Epidermal melanocyte (primary cell): ENCODE measurements around the gene WDR19.
"Not testable (repeated sequence)": the region's sequence is repeated elsewhere in the genome, so short reads cannot be mapped to it uniquely, and the experiment has no call there.

ENCODE experiments used
- DNase-seq: peaks from one replicate; pipeline ENCODE4 v3.0.0; 2011; ENCODE audit warnings: low spot score; ENCODE audit not compliant: insufficient read length

The WDR19 gene

DNA sequence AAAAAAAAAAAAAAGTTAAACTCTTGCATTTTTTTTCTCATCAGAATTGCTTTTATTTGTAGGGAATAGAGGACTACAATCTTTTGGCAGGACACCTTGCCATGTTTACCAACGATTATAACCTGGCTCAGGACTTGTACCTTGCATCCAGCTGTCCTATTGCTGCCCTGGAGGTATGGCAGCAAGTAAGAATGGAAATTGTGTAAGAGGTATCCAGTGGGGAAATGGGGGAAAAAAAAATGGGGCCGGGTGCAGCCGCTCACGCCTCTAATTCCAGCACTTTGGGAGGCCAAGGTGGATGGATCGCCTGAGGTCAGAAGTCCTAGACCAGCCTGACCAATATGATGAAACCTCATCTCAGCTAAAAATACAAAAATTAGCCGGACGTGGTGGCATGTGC, 49.8 kb downstream of the WDR19 start:
- no peak for DNase-seq

DNA sequence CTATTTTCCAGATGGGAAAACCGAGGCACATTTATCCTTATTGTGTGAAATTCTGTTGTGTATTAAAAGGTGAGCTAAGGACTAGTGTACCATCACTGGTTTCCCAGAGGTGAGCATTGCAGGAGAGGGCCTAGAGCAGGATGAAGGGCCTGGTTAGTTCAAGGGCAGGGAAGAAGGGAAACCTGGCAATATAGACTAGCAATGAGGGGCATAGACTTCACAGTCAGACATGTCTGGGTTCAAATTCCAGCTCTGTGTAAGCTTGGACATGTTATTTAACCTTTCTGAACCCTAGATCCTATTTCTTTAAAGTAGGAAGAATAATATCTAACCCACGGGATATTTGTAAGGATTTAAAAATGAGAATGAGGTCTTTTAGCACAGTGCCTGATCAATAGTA, 50.8 kb downstream of the WDR19 start:
- DNase-seq: no peak

DNA sequence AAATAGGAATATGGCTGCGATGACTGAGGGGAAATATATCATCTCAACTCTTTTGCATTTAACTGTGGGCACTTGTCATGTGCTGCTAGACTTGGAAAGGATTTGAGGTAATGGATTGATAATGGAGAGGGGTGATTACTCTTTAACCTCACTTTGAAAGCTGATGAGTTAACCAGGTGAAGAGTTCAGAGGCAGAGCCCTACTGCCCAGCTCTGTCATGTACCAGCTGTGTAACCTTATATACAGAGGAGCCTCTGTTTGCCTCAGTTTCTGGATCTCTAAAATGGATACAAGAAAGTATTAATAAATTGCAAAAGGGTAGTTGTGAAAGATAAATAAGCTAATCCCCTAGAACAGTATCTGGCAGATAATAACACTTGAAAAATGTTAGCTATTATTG, 51.5 kb downstream of the WDR19 start:
- no peak for DNase-seq

DNA sequence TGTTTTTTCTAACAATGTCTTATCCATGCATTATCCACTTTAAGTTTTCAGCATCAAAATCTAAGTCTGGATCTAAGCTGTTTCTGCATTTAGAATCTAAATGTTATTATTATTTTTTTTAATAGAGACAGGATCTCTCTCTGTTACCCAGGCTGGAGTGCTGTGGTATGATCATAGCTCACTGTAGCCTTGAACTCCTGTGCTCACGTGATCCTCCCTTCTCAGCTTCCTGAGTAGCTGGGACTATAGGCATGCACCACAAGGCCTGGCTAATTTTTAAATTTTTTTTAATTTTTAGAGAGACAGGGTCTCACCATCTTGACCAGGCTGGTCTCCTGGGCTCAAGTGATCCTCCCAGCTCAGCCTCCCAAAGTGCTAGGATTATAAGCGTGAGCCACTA, 52.7 kb downstream of the WDR19 start:
- DNase-seq: no peak

DNA sequence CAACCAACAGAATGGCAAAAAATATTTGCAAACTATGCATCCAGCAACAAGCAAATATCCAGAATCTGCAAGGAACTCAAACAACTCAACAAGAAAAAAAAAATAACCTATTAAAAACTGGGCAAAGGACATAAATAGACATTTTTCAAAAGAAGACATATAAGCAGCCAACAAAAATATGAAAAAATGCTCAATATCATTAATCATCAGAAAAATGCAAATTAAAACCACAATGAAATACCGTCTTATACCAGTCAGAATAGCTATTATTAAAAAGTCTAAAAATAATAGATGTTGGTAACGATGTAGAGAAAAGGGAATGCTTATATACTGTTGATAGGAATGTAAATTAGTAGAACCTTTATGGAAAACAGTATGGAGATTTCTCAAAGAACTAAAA, 53.4 kb downstream of the WDR19 start:
- DNase-seq: no peak

DNA sequence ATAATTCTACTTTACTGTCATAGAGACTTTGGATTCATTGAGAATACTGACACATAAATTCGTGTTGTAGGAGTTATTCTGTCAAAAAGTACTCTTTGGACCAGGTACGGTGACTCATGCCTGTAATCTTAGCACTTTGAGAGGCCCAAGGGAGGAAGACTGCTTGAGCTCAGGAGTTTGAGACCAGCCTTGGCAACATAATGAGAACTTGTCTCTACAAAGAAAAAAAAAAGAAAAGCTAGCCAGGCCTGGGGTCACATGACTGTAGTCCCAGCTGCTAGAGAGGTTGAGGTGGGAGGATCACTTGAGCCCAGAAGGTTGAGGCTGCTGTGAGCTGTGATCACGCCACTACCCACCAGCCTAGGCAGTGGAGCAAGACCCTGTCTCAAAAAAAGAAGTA, 54.9 kb downstream of the WDR19 start:
- no peak for DNase-seq

DNA sequence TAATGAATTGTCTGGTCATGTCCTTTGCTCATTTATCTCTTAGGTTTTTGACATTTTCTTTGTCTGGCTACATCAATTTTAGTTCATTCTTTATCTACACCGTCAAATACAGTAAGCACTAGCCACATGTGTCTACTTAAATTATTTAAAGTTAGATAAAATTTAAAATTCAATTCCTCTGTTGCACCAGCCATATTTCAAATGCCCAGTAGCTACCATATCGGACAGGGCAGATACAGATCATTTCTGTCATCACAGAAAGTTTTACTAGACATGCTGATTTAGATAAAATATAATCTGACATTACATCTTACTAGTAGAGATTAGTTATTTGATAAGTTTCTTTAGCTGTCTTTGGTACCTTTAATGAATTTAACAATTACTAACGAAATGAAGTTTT, 61.1 kb downstream of the WDR19 start:
- DNase-seq: no peak

DNA sequence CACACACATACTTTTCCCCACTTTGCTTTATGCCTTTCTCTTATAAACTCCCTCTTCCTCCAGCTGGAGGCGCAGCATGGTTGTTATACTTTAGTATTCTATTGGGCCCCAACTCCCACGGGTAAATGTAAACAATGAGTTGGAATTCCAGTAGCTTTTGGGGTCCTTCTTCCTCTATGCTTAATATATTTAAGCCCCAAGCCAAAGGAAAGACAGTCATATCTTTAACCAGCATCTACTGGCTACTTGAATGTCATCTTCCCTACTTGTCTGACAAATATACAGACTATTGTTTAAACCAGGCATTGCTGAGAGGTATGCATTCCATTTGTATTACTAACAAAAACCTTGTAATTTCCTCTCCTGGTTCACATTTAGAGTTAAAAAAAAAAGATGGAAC, 72.9 kb downstream of the WDR19 start:
- no peak for DNase-seq

DNA sequence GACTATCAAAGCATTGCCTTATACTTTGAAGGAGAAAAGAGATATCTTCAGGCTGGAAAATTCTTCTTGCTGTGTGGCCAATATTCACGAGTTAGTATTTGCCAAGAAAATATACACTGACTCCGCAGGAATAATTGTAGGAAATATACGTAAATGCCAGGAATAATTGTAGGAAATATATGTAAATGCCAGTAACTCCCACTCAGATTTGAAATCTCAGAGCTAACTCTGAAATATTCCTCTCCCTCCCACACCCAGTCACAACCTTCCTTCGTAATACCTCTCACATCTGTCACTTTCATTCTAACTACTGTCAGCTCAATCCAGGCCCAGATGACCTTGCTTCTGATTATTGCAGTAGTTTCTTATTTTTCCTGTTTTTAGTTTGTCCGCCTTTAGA, 73.5 kb downstream of the WDR19 start:
- no peak for DNase-seq

DNA sequence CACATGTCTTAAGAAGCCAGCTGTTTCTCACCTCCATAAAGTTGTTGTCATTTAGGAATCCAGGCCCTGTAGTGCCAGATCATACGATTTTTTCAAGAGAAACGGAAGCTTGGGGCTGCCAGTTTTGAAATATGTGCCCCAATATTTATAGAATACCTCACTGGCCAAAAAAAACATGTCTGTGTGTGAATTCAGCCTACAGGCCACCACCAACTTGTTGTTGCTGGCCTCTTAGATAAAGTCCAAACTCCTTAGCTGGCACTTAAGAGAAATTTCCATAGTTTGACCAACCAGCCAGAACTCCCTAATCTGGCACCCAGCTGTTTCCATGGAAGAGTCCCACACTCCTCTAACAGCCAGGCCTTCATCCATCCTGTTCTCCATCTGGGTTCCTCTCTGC, 74.1 kb downstream of the WDR19 start:
- DNase-seq: no peak

DNA sequence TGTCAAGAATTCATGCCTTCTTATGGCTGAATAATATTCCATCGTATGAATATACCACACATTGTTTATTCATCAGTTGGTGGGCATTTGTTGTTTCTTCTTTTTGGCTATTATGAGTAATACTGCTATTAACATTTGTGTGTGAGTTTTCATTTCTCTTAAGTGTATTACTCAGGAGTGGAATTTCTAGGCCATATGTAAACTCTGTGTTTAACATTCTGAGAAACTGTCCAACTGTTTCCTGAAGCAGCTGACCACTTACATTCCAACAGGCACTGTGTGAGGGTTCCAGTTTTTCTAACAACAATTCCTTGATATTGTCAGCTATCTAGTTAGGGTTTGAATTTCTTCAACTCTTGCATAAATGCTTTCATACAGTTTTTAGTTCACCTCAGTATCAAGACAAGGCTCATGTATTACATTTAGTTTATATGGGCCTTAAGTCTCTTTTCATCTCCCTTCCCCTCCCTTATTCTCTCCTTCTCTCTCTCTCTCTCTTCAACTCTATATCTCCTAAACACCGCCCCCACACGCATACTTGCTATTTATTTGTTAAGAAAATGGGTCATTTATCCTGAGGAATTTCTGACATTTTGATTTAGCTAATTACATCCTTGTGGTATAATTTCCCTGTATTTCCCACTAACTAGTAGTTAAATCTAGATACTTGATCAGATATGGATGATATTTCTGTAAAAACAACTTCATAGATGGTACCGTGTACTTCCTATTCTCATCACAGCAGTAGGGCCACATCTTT, 77.4 kb downstream of the WDR19 start:
- DNase-seq: no peak

DNA sequence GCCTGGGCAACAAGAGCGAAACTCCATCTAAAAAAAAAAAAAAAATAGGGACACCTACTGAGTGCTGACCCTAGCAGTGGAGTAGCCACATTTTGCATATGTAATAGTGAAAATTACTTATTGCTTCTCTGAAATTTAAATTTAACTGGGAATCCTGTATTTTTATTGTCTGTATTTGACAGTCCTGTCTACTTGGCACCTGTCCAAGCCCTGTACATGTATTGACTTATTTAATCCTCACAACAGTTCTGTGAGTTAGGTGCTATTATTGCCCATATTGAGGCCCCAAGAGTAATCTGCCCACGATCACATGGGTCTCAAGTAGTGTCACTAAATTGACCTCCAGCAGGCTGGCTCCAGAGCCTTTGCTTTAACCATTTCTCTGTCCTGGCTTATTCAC, 81.6 kb downstream of the WDR19 start:
- no peak for DNase-seq

DNA sequence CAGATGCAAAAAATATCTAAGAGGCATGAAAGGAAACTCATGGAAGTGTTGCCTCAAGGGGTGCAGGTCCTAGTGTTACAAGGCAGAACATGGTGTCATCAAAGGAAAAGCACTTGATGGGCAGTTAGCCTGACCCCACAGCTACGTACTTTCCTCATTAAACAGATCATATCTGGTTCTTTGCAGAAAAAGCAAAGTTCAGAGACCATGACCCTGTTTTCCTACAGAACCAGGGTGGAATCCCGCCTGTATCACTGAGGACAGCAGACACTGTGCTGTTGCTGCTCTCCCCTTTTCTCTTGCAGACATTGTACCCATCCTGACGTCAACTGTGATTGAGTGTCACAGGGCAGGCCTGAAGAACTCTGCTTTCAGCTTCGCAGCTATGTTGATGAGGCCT, 92.2 kb downstream of the WDR19 start:
- no peak for DNase-seq

DNA sequence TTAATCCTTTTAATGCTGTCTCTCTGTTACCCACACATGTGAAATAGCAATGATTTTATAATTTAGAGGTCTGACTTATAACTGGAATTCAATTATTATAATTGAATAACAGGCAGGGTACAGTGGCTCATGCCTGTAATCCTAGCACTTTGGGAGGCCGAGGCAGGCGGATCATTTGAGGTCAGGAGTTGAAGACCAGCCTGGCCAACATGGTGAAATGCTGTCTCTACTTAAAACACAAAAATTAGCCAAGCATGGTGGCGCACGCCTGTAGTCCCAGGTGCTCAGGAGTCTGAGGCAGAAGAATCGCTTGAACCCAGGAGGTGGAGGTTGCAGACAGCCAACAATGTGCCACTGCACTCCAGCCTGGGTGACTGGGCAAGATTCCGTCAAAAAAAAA, 95.3 kb downstream of the WDR19 start:
- DNase-seq: not testable (repeated sequence)

DNA sequence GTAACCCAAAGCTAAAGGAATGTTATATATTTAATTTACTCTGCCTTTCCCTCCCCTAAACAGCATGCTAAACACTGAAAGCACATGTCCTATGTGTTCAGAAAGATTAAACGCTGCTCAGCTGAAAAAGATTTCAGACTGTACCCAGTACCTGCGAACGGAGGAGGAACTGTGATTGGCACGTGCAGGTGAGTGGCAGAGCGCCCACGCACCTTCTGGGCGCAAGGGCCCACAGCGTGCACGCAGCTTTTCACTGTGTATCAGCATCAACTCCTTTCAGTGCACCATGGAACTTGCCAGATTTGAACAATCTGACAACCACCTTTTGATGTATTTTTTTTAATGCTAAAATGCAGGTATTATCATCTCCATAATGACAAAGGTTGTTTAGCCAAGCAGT, 96.1 kb downstream of the WDR19 start:
- no peak for DNase-seq

DNA sequence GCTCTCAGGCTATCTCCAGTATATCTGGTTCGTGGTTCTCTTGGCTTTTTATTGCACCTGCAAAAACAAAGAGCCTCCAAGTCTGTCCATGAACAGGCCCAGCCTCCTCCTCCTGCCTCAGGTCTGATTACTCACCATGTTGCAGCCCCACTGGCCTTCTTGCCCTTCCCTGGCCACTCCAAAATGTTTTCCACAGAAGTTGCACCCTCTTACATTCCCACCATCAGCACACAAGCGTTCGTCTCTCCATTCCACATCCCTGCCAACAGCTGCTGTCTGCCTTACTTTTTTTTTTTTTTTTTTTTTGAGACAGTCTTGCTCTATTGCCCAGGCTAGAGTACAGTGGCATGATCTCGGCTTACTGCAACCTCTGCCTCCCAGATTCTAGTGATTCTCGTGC, 97.1 kb downstream of the WDR19 start:
- DNase-seq: no peak

DNA sequence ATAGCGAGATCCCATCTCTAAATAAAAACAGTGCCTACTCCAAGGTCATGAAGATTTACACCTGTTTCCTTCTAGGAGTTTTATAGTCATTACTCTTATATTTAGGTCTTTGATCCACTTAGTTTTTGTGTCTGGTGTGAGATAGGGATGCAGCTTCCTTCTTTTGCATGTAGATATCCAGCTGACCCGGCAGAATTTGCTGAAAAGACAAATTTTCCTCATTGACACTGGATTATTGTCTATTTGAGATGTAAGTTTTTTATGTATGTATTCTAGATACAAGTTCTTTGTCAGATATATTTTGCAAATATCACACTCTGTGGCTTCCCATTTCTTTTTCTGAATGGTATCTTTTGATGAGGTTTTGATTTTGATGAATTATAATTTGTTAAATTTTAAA, 98.4 kb downstream of the WDR19 start:
- no peak for DNase-seq

DNA sequence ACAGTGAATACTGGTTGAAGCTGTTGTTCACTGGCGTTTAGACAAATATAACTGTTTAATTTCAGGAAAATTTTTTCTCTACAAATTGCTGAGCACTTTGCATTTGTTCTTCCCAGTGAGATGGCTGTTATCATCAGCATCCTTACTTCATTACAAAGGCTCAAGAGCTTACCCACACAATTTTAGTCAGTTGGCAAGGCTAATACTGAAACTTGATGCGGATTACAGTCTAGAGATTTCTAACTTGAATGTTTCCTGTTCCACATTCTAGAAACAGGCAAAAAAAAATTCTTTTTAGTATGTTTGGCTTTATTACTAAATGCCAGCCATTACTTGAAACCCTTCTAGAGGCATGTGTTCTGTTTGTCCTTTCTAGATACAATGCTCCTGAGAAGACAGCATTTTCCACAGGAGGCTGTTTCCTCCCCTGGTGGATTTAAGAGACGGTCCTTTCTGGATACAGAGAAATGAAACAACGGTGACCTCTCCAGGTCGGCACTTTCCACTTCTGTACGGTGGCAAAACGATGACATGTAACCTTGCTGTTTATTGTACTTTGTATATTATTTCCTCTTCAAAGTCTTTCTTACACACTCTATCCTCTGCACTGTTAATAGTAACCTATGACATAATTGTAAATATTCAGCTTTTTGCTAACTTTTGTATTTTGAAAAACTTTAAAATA, 102.9 kb downstream of the WDR19 start:
- no peak for DNase-seq

DNA sequence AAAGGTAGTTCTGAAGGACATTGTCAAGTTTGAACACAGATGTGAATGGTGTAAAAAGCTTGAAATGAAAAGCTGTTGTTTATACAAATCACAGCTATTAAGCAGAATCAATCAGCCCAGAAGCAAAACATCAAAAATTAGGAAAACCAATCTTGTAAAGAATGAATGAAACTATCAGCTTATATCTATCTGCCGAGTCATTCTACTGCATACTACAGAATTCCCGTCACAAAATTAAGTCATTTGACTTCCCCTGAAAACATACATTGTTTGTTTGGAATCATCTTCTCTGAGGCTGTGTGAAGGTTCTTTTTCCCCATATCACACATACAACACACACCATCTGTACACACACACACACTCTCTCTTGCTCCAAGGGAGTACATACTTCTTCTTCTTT, 103.5 kb downstream of the WDR19 start:
- DNase-seq: no peak

DNA sequence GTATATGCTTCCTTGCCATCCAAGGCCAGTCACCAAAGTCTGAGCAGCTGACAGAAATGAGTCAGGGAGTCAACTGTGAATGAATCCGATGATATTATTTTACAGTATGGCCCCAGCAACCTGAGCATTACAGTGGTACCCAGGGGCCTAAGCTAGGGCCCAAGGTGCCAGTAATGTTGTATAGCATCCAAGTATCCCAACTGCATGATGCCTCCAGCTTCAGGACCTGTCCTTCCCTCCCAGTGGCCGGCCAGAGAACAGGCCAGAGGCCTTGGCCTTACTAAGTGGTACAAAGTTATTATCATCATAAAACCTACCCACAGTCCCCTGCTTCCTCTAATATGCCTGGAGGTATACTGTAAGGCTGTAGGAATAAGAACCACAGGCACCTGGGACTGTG, 103.9 kb downstream of the WDR19 start:
- DNase-seq: no peak

DNA sequence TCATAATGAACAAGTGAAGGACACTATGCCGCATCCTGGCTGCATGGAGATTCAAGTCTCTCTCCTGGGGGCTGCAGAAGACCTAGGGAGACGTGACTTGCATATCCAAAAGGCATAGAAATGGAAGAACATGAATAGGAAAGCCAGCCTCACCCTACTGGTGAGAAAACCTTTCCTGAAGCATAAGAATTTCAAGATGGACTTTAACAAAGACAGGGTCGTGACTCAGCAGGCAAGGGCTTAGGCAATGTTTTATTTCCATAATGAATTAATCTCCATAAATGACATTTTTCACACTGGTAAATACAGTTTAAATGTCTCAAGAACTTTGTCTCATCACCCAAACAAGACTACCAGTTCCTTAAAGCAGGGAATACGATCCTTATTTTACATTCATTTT, 104.9 kb downstream of the WDR19 start:
- no peak for DNase-seq

DNA sequence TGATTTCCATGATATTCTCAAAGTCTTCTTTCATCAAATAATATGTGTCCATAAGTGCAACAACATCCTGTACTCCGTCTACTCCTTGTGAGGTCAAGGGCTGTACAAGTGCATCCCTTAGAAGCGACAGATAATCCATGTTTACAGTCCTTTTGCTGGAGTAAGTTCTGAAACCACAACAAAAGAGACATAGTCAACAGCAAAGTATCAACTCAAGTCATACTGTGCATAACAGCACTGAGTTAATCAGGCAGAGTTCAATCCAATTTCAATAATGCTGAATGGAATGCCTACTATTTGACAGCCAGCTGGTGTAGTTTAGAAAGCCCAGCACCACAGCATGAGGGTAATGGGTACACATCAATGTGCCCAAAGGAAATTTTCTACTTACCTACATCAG, 109.4 kb downstream of the WDR19 start:
- DNase-seq: no peak

DNA sequence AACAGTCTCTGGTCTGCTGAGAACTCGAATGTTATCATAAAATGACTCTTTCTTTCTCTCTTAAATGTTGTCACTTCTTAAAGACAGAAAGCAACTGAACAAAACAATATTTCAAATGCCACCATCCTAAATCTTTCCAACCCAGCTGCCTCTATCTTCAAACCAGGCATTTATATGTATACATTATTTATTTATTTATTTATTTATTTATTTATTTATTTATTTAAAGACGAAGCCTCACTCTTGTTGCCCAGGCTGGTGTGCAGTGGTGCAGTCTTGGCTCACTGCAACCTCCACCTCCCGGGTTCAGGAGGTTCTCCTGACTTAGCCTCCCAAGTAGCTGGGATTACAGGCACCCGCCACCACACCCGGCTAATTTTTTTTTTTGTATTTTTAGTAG, 110.1 kb downstream of the WDR19 start:
- DNase-seq: not testable (repeated sequence)
